Measurements from ENCODE around the gene CRK.

- TF ChIP-seq CTCF (IDR thresholded peaks at IDR 0.05; ENCODE audit: insufficient read depth, low read depth, low read length) = no peak
- TF ChIP-seq EZH2 (IDR thresholded peaks at IDR 0.05; ENCODE audit: insufficient read depth, low read length) = no peak
Measured at GRCh38 chr17:1447052-1447451, 9.0 kb downstream of the CRK start.

Measured in astrocyte (in vitro differentiated cells and primary cell).